SU-DHL-6 (cell line): ENCODE data around the gene RELL1.

Experiments used
- EZH2phosphoT487 ChIP-seq: fragments of 200-600 bp; sonication (generic), shearing (Covaris generic); conservative IDR thresholded peaks from 2 replicates; pipeline ENCODE4 v1.6.1; 2018; ENCODE audit warnings: mild to moderate bottlenecking, antibody characterized with exemption, low read length, moderate library complexity, mixed read lengths
- TF ChIP-seq, protein P1 (sequence below): fragments of 200-600 bp; sonication (generic); IDR thresholded peaks from one replicate; pipeline ENCODE4 v1.5.1; 2017; ENCODE audit warnings: antibody characterized with exemption, mild to moderate bottlenecking, low read length, moderate library complexity; ENCODE audit not compliant: insufficient read depth, poor library complexity, severe bottlenecking

DNA sequence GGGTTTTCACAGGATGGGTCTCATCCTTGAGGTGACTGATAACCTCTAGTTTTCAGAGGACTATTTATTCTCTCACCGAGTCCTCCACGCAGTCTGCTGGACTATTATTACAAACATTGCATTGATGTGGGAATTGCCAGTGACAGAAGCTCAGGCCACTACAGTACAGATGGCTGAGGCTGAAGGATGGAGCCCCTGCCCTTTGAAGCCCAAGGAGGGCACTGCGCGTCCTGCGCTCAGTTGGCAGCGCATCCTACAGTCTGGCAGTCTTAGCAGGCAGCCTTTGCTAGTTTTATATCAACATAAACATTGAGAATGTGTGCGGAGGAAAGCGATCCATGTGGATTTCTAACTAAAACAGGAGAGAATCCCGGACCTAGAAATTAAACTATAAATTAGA is 1.5 kb upstream of the RELL1 start:
- TF ChIP-seq, protein P1, sequence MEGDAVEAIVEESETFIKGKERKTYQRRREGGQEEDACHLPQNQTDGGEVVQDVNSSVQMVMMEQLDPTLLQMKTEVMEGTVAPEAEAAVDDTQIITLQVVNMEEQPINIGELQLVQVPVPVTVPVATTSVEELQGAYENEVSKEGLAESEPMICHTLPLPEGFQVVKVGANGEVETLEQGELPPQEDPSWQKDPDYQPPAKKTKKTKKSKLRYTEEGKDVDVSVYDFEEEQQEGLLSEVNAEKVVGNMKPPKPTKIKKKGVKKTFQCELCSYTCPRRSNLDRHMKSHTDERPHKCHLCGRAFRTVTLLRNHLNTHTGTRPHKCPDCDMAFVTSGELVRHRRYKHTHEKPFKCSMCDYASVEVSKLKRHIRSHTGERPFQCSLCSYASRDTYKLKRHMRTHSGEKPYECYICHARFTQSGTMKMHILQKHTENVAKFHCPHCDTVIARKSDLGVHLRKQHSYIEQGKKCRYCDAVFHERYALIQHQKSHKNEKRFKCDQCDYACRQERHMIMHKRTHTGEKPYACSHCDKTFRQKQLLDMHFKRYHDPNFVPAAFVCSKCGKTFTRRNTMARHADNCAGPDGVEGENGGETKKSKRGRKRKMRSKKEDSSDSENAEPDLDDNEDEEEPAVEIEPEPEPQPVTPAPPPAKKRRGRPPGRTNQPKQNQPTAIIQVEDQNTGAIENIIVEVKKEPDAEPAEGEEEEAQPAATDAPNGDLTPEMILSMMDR = no peak
- no peak for TF ChIP-seq EZH2phosphoT487
